OCI-LY1 (cell line): ENCODE measurements around the gene SLC6A3.

Source experiments
- EZH2 ChIP-seq: fragments of 200-600 bp; sonication (generic), shearing (Covaris generic); IDR thresholded peaks from 2 replicates; pipeline ENCODE4 v1.8.0; 2017; ENCODE audit warnings: borderline replicate concordance, mixed run types, mild to moderate bottlenecking, antibody characterized with exemption, low read length, moderate library complexity, mixed read lengths
- TF ChIP-seq, protein P1 (sequence below): fragments of 200-600 bp; sonication (generic), shearing (Covaris generic); IDR thresholded peaks from 2 replicates; pipeline ENCODE4 v1.5.1; 2017; ENCODE audit warnings: mild to moderate bottlenecking, antibody characterized with exemption, low read length, moderate library complexity, mixed read lengths

- TF ChIP-seq, protein P1, sequence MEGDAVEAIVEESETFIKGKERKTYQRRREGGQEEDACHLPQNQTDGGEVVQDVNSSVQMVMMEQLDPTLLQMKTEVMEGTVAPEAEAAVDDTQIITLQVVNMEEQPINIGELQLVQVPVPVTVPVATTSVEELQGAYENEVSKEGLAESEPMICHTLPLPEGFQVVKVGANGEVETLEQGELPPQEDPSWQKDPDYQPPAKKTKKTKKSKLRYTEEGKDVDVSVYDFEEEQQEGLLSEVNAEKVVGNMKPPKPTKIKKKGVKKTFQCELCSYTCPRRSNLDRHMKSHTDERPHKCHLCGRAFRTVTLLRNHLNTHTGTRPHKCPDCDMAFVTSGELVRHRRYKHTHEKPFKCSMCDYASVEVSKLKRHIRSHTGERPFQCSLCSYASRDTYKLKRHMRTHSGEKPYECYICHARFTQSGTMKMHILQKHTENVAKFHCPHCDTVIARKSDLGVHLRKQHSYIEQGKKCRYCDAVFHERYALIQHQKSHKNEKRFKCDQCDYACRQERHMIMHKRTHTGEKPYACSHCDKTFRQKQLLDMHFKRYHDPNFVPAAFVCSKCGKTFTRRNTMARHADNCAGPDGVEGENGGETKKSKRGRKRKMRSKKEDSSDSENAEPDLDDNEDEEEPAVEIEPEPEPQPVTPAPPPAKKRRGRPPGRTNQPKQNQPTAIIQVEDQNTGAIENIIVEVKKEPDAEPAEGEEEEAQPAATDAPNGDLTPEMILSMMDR: no peak
- no peak for TF ChIP-seq EZH2
These were observed 81.7 kb downstream of the SLC6A3 start for GRCh38 chr5:1363581-1363980.
